GM19193 (cell line): ENCODE results near the gene MMP1.

Experiments used
- POLR2A ChIP-seq: IDR thresholded peaks from 4 replicates; pipeline ENCODE4 v1.6.1; 2011; ENCODE audit not compliant: insufficient read depth, insufficient read length; ENCODE audit errors: extremely low read depth

Gene MMP1

DNA sequence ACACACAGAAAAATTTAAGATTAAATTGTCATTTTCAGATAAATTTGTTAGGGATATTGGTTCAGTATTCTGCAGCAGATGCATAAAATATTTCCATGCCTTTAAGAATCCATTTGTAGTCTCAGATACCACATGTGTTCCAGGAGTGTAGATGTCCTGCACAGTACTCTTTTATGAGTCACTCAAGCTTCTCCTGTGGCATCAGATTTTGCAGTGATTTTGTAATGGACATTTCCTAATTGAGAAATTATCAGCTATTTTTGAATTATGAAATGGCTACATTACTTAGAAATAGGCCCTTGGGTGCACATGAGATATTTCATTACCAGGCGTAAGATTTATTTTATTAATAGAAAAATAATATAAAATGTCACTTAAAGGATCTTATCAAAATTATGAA lies 26.6 kb upstream of the MMP1 start:
- TF ChIP-seq POLR2A, result no peak

DNA sequence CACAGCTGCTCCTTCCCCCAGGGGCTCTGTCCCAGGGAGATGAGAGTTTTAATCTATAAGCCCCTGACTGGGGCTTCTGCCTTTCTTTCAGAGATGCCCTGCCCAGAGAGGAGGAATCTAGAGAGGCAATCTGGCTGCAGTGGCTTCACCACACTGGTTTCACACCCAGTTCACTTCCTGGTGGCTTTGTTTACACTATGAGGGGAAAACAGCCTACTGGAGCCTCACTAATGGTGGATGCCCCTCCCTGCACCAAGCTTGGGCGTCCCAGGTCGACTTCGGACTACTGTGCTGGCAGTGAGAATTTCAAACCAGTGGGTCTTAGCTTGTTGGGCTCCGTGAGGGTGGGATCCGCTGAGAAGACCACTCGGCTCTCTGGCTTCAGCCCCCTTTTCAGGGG lies 21.5 kb upstream of the MMP1 start:
- TF ChIP-seq POLR2A, result no peak

DNA sequence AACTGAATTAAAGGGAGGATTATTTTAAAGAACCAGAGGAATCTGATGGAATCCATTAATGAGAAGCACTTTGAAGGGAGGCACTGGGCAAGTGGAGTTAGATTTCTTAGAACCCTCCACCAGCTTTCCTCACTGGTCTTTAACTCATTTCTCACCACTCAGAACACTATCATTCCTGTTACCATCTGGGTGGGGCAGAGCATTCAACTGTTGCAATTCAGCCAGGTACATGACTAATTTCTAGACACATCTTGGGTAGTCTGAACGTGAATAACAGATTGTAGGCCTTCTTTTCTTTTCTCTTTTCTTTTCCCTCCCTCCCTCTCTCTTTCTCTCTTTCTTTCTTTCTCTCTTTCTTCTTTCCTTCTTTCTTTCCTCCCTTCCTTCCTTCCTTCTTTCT lies 15.5 kb upstream of the MMP1 start:
- TF ChIP-seq POLR2A, result no peak

DNA sequence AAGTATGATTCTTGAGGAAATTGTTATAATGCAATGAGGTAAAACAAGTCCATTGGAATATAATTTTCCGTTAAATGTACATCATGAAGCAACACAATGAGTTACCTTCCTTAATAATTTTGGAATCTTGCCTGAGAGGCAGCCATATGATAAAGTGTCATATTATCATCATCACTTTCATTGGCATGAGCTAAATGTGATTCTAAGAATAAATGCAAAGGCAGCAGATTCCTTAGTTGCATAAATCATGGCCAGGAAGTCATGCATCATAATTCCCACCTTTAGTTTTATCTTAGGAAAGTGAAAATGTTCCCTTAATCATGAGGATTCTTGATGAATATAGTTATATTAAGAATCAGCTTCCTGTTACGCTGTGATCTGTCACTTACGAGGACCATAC lies 14.2 kb upstream of the MMP1 start:
- no peak for TF ChIP-seq POLR2A

DNA sequence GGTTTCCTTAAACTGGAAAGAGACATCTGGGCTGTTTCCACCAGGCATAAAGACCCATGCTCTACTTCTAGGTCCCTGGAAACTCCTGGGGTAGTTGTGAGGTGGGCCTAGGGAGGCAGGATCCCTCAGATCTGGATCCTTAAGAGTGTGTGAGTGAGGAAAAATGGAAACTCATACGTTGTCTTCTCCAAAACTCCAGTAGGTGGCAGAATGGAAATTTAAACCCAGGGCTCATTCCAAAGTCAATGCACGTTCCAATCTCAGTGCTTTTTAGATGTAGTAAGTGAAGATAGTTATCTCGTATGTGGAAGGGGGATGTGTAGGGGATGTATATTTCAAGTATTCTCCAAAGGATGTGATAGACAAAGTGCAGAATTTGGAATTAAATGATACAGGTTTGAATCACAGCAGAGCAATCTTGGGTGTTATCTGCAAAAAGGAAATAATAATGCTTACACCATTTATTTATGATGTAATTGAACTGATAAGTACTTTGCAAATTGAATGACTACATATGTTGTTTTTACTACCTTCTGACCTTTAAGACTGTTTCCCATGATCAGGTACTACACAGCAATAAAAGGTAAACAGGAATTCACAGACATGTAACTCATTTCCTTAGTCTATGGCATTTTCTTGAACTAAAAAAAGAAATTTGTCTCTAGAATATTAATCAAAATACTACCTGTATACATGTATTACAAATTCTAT lies 13.1 kb upstream of the MMP1 start:
- TF ChIP-seq POLR2A, result no peak

DNA sequence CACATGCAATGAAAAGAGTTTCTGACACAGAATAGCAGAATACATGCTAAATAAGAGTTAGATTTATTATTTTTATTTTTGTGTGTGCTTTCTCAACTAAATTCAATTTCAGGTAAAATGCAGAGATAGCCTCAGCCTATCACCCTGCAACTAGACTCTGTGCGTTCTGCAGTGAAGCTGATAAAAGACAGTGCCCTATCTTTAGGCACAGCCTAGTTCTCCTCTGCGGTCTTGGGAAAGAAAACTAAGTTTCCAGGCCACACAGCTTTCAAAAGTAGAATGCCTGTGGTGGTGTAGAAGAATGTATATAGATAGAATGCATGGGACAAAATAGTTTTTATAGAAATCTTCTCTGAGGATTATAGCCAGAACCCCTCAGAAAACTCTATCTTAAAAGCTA lies 12.0 kb upstream of the MMP1 start:
- TF ChIP-seq POLR2A, result no peak

DNA sequence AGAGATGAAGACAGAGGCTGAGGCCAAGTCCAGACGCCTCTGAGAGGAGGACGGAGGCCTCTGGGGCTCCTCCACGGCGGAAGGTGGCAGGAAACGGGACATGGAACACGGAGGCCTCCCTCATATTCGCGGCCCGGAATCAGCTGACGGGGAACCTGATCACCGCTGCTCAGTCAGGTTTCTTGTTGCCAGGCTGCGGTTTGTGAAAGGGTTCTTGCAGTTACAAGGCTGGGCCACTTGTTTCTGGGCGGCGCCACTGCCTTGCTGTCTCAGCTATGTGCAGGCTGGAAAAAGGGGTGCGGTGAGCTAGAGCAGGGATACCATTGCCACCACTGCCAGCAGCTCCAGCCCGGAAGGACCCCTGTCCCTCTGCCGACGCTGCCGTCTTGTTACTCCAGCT lies 10.0 kb upstream of the MMP1 start:
- TF ChIP-seq POLR2A, result no peak

DNA sequence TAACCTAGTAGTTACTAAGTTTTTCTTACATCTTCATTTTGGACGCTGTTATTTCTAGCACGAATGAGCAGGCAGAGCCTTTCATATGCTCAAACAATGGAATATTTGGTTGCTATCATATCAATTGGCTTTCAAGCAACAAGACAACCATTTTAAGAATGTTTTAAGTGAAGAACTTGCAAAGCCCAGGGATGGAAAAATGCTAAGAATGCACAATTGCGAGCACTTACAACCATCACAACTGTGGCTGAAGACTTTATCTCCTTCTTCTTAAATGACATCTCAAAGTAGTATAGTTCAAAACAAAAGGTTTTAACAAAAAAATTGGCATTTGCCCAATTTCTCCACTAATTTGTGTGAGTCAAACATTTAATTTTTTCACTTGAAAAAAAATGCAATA lies 8.3 kb upstream of the MMP1 start:
- TF ChIP-seq POLR2A, result no peak

DNA sequence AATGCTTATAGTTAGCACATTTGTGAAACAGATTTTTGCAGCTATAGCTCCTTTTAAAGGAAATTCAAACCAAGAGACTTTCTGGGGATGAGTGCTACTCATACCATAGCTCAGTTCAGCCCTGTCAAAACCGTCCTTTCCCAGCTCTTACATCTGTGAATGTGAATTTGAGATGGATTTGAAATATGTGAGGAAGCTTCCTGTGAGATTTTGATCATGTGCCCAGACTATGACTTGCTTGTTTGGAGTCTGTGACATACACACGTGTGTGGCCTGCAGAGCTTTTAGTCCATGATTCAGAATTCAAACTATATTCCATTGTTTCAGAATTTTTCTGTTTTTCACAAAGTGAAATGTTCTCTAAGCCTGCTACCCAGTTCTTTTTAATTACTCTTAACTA lies 4.4 kb upstream of the MMP1 start:
- no peak for TF ChIP-seq POLR2A

DNA sequence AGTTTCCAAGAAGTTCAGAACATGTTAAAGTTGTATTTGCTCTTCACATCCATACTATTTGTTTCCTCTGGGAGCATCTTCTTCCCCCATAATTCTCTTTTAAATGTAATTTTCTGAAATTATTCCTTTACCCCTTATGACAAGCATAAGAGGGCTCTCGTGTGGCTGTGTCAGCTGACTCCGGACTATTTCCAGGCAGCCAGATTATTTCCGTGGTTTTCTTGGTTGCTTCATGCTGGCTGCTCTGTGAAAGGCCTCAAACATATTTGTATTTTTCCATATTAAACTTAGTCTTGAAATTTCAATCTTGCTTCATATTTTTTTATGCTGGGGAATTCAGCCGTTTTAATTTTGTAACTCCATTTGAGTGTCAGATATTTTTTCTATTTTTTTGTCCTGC lies 2.8 kb upstream of the MMP1 start:
- TF ChIP-seq POLR2A, result no peak

DNA sequence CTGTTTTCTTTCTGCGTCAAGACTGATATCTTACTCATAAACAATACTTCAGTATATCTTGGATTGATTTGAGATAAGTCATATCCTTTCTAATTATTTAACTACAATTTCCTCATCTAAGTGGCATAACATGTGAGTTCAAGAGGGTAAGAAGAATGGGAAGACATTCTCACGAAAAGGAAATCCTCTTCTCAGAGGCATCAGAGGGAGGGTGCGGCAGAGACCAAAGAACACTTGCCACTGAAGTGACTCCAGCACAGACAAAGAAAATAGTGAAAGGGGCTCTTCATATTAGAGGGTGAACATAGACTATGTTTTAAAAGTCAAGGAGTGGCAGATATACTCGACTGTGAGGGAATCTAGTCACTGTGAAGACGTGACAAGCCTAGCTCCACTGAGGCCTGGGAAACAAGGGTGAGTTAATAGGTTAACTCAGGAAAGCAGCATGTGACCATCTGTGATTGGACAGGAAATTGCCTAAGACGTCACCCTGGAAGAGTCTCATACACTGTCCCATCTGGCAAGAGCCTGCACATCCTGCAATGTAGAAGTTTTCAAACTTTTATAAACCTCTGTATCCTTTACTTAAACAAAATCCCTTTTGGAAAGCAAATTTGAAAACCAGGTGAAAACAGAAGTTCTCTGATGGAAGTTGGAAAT lies 1.9 kb upstream of the MMP1 start:
- TF ChIP-seq POLR2A, result no peak

DNA sequence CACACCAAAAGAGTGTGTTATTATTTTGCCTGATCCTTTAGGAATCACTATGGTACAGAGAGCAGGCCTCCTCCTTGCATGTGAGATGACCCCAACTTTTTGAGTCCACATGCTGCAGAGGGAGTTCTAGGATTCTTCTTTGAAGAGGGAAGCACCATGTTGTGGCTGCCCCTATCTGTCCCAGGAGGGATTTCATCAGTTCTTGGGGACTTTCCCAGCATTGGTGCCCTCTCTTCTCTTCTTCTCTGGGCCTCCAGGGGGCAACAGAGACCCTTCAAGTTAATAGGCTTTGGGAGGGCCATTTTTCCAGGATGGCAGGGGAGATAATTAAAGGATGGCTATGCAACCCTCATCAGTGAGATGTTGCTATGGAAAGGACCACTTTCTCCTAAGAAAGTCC lies 3.6 kb downstream of the MMP1 start:
- TF ChIP-seq POLR2A, result no peak

DNA sequence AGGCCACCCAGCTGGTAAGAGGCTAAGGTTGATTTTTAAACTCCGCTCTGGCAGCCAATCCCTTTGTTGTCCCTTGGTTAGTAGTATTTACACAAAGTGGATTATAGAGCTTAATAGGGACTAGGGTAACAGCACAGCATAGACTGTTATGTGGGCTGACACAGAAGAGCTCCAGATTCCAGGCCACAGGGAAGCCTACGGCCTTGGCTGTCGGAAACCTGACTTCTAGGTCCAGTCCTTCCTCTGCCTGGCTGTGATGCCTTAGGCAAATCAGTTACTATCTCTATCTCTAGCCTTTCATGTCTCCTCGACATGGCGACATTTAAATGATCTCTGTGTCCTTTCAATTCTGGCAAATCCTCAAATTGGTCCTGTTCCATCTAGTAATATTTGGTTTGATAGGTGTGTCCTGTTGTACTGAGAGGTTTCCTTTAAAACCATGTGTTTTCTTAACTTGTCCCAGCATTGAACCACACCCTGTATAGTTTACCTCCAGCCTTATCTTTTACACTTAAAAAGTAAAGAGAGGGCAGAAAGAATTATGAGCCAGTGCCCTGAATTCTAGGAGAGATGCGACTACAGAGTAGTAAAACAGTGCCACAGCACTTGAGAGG lies 4.2 kb downstream of the MMP1 start:
- no peak for TF ChIP-seq POLR2A

DNA sequence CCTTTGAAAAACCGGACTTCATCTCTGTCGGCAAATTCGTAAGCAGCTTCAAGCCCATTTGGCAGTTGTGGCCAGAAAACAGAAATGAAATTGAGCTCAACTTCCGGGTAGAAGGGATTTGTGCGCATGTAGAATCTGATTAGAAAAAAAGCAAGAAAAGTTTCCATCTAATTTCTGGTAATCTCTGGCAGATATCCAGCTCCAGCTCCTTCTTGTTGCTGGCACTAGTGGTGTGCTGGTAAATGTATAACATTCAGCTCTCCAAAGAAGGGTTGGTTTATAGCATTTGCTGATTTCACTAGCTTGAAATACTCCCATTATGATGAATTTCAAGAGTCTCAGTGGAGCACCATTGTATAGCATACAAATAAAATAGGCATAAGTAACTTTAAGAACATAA lies 5.4 kb downstream of the MMP1 start:
- no peak for TF ChIP-seq POLR2A

DNA sequence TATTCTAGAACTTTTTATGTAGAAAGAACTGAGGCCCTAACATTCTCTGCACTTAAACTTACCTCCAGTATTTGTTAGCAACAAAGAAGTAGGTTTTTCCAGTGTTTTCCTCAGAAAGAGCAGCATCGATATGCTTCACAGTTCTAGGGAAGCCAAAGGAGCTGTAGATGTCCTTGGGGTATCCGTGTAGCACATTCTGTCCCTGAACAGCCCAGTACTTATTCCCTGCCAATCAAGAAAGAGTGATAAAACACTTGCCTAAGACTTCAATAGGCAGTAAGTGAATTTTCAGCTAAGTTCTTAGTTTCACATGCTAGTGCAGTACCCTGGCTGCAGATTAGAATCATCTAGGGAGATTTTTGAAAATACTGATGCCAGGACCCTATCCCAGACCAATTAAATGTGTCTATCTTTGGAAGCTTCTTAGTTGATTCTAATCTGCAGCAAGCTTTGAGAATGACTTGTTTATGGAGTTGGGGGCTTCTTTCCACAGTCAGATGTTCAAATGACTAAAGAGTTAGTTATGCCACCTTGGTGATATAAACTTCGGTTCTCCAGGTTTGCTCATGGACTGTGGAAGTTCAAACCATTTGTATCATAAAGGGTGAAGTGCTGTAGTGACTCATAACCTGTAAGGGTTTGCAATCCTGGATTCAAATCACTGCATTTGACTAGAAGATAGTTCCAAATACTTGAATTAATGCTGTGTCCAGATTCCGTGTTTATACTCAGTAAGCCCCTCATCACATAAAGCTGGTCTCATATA lies 6.5 kb downstream of the MMP1 start:
- no peak for TF ChIP-seq POLR2A
